ENCODE measurements around the gene MED23.

MED23 gene

DNA sequence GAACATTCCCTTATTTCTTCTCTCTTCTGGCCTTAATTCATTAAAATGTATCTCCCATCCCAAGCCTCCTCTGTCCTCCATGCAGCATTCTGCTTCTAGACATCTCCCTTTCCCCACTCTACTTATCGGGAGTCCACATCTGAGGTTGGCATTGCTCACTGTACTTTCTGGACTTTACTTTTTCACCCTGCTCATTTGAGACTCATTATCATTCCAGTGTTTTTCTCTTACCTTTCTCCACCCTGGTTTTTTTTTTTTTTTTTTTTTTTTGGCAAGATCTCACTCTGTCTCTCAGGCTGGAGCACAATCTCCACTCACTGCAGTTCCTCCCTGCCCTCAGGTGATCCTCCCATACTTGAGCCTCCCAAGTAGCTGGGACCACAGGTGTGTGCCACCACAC is 13.5 kb upstream of the MED23 start:
- no peak for DNase-seq

GRCh38 chr6:131640576-131640975 is 12.5 kb upstream of the MED23 start:
- DNase-seq = no peak

DNA sequence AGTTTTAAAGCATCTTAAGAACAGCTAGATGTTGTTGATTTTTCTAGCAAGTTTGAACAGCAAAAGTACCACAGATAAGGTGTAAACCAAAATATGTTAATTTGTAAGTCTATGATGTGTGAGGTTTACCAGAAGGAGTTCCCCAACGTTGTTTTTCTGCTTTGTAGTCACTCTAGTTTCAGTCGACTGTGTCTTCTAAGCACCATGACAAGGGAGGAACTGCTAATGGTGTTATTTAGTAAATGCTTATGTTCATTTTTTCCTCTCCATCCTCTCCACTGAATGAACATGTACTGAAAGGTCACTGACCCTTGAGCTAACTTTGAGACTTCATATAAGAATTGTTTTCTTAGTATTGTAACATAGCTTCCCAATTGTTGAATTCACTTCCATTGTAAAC is 12.1 kb upstream of the MED23 start:
- DNase-seq = no peak

GRCh38 chr6:131638013-131638412 is 10.0 kb upstream of the MED23 start:
- DNase-seq = no peak

DNA sequence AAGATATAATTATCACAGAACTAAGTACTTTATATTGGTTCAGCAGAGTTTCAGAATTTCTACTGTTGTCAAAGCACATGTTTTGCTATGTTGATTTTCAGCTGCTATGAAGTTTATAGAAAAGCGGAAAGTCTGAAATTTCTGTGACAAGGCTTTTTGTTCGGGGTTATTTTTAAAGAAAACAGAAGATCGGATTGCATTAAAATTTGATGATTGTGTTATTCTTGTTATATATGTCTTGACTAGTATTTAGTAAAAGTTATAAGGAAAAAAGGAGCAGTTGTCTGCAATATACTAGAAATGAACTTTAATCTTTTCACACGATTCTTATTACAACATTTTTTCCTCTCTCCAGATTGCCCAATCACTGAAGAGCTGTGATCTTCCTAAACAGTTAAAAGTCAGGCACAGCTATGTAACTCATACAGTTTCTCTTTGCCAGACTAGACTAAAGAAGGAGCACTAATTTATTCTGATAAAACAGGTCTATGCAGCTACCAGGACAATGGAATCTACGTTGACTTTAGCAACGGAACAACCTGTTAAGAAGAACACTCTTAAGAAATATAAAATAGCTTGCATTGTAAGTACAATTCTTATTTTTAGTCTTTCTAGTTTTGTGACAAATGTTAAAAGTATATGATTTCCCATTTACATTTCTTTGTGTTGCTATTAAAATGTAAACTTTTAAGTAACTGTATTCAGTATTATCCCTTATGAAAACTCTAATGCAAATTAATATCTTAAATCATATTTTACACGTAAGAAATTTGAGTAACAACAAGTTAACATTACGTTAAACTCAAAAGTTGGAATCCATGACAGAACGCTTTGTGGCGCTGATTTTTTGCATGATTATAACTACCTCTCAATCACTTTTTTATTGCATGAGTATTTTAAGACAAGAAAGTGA is 9.1 kb upstream of the MED23 start, which contains the start of gene ENPP3:
TSS of gene ENPP3 (plus strand) at position 423 of the 913 bp plus-strand sequence. CDS start at position 506, 83 bp downstream.
- DNase-seq = no peak

DNA sequence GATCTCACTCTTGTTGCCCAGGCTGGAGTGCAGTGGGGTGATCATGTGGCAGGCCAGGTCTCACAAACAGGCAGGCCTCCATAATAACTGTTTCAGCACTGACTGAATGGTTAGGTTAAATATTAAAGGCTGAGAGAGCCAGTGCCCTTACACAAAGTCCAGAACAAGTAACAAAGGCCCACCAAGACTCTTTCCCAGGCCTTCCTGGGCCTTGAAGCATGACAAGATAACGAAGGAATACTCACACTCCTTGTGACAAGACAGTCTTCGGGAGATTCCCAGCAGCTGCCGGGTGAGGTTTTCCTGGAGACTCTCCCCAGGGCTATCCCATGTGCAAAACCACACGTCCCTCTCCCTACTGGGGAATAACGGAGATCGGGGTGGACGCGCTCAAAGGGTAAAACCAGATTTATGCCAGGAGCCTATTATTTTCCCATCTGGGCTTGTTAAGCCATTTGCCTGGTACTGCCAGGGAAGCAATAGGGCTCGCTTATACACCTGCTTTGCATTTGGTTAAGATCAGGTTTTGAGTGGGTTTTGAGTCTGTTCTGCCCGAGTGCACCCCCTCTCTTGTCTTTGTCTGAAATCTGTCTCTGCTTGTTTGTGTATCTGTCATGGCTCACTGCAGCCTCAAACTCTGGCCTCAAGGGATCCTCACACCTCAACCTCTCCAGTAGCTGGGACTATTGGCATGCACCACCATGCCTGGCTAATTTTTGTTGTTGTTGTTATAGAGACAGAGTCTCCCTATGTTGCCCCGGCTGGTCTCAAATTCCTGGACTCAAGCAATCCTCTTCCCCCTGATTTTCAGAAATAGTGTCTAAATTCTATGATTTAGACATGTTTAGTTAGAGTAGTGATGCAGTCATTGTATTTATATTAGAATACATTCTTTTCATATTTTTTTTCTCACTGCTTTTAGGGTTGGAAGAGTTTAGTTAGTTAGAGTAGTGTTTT is 7.6 kb upstream of the MED23 start:
- DNase-seq = no peak

DNA sequence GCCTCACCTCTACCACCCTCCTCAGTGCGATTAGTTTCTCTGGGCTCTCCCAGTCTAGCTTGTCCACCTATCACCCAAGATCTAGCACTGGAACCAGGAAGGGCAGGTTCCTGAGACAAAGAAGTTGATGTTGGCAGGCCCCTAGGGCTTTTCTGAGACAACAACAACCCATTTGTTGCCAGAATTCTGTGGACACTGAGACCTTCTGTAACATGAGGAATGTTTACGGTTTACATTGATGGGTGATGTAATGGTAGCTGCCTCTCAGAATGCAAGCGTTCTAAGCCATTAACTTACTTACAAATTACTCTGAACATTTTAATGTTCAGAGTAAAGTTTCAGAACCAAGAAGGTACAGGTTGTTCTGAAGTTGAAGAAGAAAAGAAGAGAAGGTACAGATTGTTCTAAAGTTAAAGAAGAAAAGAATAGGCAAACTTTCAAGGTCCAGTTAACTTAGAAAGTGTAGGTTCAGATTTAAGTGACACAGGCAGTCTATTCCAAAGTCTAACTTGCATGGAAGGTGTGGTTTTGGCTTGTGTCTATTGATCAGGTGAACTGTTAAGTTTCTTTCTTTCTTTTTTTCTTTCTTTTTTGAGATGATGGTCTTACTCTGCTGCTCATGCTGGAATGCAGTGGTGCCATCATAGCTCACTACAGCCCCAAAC is 3.7 kb upstream of the MED23 start:
- no peak for DNase-seq

GRCh38 chr6:131629651-131630050 is 1.6 kb upstream of the MED23 start:
- DNase-seq = no peak

- no peak for DNase-seq
These were observed 684 bp upstream of the MED23 start for GRCh38 chr6:131628726-131629125.

- no peak for DNase-seq
These were observed 12.8 kb downstream of the MED23 start for GRCh38 chr6:131615275-131615674.

DNA sequence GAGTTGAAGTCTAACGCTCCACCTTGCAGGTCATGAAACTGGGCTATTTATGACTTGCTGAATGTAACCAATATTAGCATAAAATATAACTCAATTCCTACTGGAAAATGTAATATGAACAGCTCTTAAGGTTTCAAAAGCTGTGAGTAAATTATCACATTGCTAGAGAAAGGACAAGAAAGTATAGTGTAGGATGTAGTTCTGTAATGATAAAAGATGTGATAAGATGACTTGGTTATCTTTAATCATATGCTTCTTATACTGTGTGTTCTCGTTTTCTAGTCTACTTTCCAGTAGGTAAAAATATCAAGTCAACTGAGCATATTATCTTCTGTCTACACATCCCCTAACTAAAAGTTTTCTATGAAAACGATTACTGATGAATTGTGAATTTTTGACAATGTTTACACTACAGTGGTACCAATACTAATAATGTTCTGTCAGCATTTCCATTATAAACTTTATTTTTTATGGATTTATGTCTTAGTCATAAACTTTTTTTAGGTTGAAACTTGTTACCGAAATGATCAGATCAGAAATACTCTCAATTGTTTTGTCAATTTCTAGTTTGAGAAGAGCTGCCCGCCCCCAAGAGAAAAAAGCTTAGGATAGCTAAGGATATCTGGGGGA is 14.6 kb downstream of the MED23 start:
- DNase-seq = no peak

DNA sequence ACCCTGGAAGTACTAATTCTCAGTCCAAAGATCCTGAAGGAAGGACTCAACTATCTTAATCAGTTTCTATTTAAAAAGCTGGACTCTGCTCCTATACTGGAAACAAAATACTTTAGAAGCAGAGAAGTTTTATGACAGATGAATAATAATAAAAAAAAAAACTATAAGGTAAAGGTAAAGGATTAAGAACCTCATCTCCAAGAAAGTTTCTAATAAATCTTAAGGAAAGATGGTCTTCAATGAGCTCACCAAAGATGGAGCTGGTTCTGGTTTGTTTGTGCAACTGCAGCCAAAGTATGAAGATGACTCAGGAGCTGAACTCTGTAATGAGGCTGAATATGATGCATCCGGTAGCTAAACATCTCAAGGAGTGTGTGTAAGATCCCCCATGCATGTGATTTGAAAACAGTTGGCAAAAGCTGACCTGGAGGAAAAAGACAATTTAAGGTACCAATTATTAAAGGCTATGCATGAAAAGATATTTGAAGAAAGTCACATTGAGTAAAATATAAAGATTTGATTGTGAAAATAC is 25.2 kb downstream of the MED23 start:
- DNase-seq = no peak

GRCh38 chr6:131600716-131601115 is 27.3 kb downstream of the MED23 start:
- no peak for DNase-seq

GRCh38 chr6:131597446-131597845 is 30.6 kb downstream of the MED23 start:
- no peak for DNase-seq

GRCh38 chr6:131594074-131594473 is 34.0 kb downstream of the MED23 start:
- DNase-seq = no peak

DNA sequence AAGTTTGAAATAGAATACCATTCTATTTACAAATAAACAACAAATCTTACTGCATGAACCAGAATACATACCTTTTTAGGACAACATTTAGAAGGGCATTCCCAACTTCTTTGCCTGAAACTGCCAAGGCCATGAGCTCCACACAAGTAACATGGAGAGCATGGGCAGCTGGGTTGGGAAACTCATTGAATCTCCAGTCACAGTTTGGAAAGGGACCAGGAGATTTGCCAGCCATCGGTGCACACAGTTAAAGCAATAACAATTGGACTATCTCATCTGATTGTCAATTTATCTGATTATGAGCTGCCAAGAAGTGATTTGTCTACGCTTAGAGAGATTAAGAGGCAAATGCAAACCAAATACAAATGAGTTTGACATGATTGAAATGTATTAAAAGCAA is 35.1 kb downstream of the MED23 start:
- no peak for DNase-seq

GRCh38 chr6:131588643-131589042 is 39.4 kb downstream of the MED23 start:
- no peak for DNase-seq

GRCh38 chr6:131587909-131588308 is 40.1 kb downstream of the MED23 start:
- no peak for DNase-seq

DNA sequence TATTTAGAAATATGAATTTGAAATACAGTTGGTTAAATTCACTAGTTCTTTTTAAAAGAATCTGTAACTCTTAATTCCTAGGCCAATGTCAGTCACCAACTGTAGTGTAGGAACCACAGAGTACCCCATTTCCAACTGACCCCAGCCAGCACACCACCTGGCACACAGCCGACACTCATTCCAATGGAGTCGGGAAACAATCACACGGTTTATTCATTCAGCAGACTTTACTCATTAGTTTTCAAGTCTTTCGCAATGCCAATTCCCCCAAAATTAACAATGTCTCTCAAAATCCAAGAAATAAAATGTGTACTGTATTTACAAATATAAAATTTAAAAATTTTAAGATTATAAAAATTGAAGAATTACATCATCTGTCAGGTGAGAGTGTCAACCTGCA is 41.5 kb downstream of the MED23 start:
- DNase-seq = no peak

- DNase-seq = no peak
These were observed 46.5 kb downstream of the MED23 start for GRCh38 chr6:131581523-131581922.

DNA sequence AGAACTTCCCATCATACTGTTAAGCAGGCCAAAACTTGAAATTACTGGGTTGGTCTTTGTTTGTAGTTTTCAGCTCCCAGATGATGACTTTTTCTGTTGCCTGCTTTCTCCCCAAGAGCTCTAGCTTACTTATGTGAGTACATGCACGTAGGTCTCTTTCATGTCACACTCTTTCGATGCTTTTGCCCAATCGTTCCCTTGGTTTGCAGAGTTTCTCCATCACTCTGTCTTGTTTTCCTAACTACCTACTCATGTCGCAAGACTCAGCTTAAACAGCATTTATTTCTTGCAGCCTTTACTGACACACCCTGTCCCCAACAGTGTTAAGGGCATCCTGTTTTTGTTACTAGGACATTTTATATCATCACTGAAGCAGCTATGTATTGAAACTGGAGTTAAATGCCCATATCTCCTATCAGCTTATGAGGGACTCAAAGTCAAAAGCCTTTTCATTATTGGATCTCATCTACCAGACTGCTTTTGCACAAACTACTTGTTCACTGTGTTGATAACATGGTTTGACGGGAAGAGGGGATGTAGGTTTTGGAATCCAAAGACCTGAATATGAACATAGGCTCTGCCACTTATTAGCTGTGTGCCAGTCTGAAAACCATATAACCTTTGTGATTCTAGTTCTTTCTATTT is 52.1 kb downstream of the MED23 start:
- no peak for DNase-seq

- no peak for DNase-seq
These were observed 53.4 kb downstream of the MED23 start for GRCh38 chr6:131574686-131575085.
